SU-DHL-6 (cell line): ENCODE data around the gene SSTR5.

Experiments used
- H2AFZ ChIP-seq: fragments of 200-600 bp; sonication (generic); 2 replicates; pipeline ENCODE4 v1.6.1; 2014; ENCODE audit warnings: low read depth, mild to moderate bottlenecking, moderate library complexity, mixed read lengths, antibody characterized with exemption, low read length; ENCODE audit not compliant: severe bottlenecking
- H3F3A ChIP-seq: fragments of 200-600 bp; shearing (Covaris generic); 2 replicates; pipeline ENCODE4 v1.6.0; 2016; ENCODE audit warnings: antibody characterized with exemption, mild to moderate bottlenecking; ENCODE audit not compliant: insufficient read depth
- H3K27ac ChIP-seq: fragments of 200-600 bp; sonication (generic); 2 replicates; pipeline ENCODE4 v1.5.1; 2016; ENCODE audit warnings: low read depth, mild to moderate bottlenecking, low read length, moderate library complexity, mixed read lengths
- H3K27me3 ChIP-seq: fragments of 200-600 bp; sonication (generic), shearing (Covaris generic); 2 replicates; pipeline ENCODE4 v1.6.0; 2014; ENCODE audit warnings: mild to moderate bottlenecking, low read length
- H3K36me3 ChIP-seq: fragments of 200-600 bp; sonication (generic); 2 replicates; pipeline ENCODE4 v1.6.1; 2014; ENCODE audit warnings: mild to moderate bottlenecking, low read length, mixed read lengths
- H3K4me2 ChIP-seq: fragments of 300-600, 200-600 bp; shearing (Covaris generic), sonication (generic); 2 replicates; pipeline ENCODE4 v1.6.0; 2014; ENCODE audit warnings: low read length, low read depth, mild to moderate bottlenecking; ENCODE audit not compliant: poor library complexity, severe bottlenecking
- H3K4me3 ChIP-seq: fragments of 200-600 bp; sonication (generic); 2 replicates; pipeline ENCODE4 v1.5.1; 2014; ENCODE audit warnings: antibody characterized with exemption, low read length, mild to moderate bottlenecking, mixed read lengths; ENCODE audit not compliant: insufficient read depth, poor library complexity, severe bottlenecking
- H3K79me2 ChIP-seq: fragments of 200-600 bp; sonication (generic); 2 replicates; pipeline ENCODE4 v1.6.1; 2014; ENCODE audit warnings: mild to moderate bottlenecking, low read length, moderate library complexity; ENCODE audit not compliant: insufficient read depth
- H3K9ac ChIP-seq: fragments of 200-600 bp; sonication (generic); 2 replicates; pipeline ENCODE4 v1.7.0; 2014; ENCODE audit warnings: mild to moderate bottlenecking, low read length
- H3K9me2 ChIP-seq: fragments of 200-600 bp; sonication (generic); replicated peaks from 2 replicates; pipeline ENCODE4 v1.6.1; 2014; ENCODE audit warnings: low read length; ENCODE audit not compliant: insufficient read depth
- H3K9me3 ChIP-seq: fragments of 200-600 bp; sonication (generic); 2 replicates; pipeline ENCODE4 v1.6.1; 2014; ENCODE audit warnings: low read length, mixed read lengths; ENCODE audit not compliant: insufficient read depth
- H4K20me1 ChIP-seq: fragments of 200-600 bp; sonication (generic); 2 replicates; pipeline ENCODE4 v1.6.1; 2014; ENCODE audit warnings: low read depth, mild to moderate bottlenecking, antibody characterized with exemption, low read length, moderate library complexity, mixed read lengths
- CTCF ChIP-seq: fragments of 200-600 bp; sonication (generic); IDR thresholded peaks from one replicate; pipeline ENCODE4 v1.5.1; 2017; ENCODE audit warnings: antibody characterized with exemption, mild to moderate bottlenecking, low read length, moderate library complexity; ENCODE audit not compliant: insufficient read depth, poor library complexity, severe bottlenecking
- EZH2phosphoT487 ChIP-seq: fragments of 200-600 bp; sonication (generic), shearing (Covaris generic); conservative IDR thresholded peaks from 2 replicates; pipeline ENCODE4 v1.6.1; 2018; ENCODE audit warnings: mild to moderate bottlenecking, antibody characterized with exemption, low read length, moderate library complexity, mixed read lengths

SSTR5 gene

GRCh38 chr16:1053121-1053521 is 19.4 kb upstream of the SSTR5 start:
- Histone ChIP-seq H3K79me2 (no peaks in the 10 kb centered on the region), H4K20me1 (no peaks in the 10 kb centered on the region), H3K9me3 (no peaks in the 10 kb centered on the region), H2AFZ (no peak overlapping the region), H3K27me3 (no peaks in the 10 kb centered on the region), H3K27ac (no peak overlapping the region), H3F3A (no peaks in the 10 kb centered on the region), H3K36me3 (no peaks in the 10 kb centered on the region), H3K4me2 (no peak overlapping the region), H3K9me2 (no peaks in the 10 kb centered on the region), H3K4me3 (no peak overlapping the region), H3K9ac (no peak overlapping the region)
- TF ChIP-seq EZH2phosphoT487 (no peak), CTCF (no peak)

- H3K4me2 ChIP-seq: no peak overlapping the region
- no peaks in the 10 kb centered on the region for H3K36me3 ChIP-seq
These were observed 18.7 kb upstream of the SSTR5 start for GRCh38 chr16:1053700-1054368.

GRCh38 chr16:1054660-1055556 is 17.6 kb upstream of the SSTR5 start:
- Histone ChIP-seq H3K27me3 (no peaks in the 10 kb centered on the region), H3K36me3 (no peaks in the 10 kb centered on the region), H3K9me3 (peaks cover 5% of the 10 kb centered on the region; the same call in 1 of the 2 replicates), H3K27ac (no peak overlapping the region), H4K20me1 (no peaks in the 10 kb centered on the region), H3K9ac (no peak overlapping the region), H3K9me2 (no peaks in the 10 kb centered on the region), H3K4me3 (no peak overlapping the region), H2AFZ (no peak overlapping the region), H3K79me2 (no peaks in the 10 kb centered on the region), H3F3A (no peaks in the 10 kb centered on the region), H3K4me2 (no peak overlapping the region)
- TF ChIP-seq CTCF (peak; percentile 61), EZH2phosphoT487 (no peak)

More at GRCh38 chr16:1053700-1054368, 18.7 kb upstream of the SSTR5 start:
- no peak overlapping the region for H3K27ac ChIP-seq
- no peaks in the 10 kb centered on the region for H3K27me3 ChIP-seq
- no peak for TF ChIP-seq CTCF
- TF ChIP-seq EZH2phosphoT487: no peak
- no peak overlapping the region for H3K4me3 ChIP-seq
- no peaks in the 10 kb centered on the region for H3K9me2 ChIP-seq
- H2AFZ ChIP-seq: no peak overlapping the region
- no peaks in the 10 kb centered on the region for H3K9me3 ChIP-seq
- no peaks in the 10 kb centered on the region for H4K20me1 ChIP-seq
- H3F3A ChIP-seq: no peaks in the 10 kb centered on the region
- no peak overlapping the region for H3K9ac ChIP-seq
- no peaks in the 10 kb centered on the region for H3K79me2 ChIP-seq
